HCT116 (cell line): Measurements from ENCODE around the gene ABR.

Source experiments
- CBX3 ChIP-seq: IDR thresholded peaks from 2 replicates; pipeline ENCODE4 v1.6.1; 2012; ENCODE audit warnings: low read depth
- EGR1 ChIP-seq: IDR thresholded peaks from 2 replicates; pipeline ENCODE4 v1.6.1; 2012; ENCODE audit warnings: low read depth
- SIN3A ChIP-seq: IDR thresholded peaks from 2 replicates; pipeline ENCODE4 v1.6.1; 2012; ENCODE audit warnings: low read depth
- TF ChIP-seq, protein P1 (sequence below), 3 experiments: fragments of 200-600 bp in 1 of 3; sonication (generic) in 1 of 3; IDR thresholded peaks in 2 of 3; conservative IDR thresholded peaks in 1 of 3; 2 replicates each; pipeline ENCODE4 v1.5.1; 2012 to 2017; ENCODE audit warnings: low read depth in 2 of 3, low read length in 2 of 3, antibody characterized with exemption in 1 of 3, borderline replicate concordance in 1 of 3, control low read depth in 1 of 3, mild to moderate bottlenecking in 1 of 3, mixed read lengths in 1 of 3, mixed run types in 1 of 3, moderate library complexity in 1 of 3; ENCODE audit not compliant: insufficient read depth in 1 of 3

DNA sequence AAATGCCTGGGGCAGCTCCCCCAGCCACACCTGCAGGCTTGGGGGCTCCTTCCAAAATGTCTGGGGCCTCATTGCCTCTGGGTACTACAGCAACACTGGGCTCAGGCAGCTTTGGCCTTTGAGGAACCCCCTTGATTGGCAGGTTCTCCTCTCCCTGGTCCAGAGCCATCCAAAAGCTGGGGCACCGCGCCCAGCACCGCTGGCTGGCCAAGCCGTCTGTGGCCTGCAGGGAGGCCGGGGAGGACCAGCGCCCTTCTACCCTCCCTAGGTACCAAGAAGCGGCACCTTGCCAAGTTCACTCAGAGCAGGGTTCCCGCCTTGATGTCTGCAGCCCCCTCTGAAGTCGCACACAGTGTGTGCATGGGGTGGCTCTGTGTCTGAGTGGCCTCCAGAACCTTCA is 152.7 kb downstream of the ABR start:
- TF ChIP-seq EGR1 (no peak), SIN3A (no peak), CBX3 (no peak)
- TF ChIP-seq, protein P1, sequence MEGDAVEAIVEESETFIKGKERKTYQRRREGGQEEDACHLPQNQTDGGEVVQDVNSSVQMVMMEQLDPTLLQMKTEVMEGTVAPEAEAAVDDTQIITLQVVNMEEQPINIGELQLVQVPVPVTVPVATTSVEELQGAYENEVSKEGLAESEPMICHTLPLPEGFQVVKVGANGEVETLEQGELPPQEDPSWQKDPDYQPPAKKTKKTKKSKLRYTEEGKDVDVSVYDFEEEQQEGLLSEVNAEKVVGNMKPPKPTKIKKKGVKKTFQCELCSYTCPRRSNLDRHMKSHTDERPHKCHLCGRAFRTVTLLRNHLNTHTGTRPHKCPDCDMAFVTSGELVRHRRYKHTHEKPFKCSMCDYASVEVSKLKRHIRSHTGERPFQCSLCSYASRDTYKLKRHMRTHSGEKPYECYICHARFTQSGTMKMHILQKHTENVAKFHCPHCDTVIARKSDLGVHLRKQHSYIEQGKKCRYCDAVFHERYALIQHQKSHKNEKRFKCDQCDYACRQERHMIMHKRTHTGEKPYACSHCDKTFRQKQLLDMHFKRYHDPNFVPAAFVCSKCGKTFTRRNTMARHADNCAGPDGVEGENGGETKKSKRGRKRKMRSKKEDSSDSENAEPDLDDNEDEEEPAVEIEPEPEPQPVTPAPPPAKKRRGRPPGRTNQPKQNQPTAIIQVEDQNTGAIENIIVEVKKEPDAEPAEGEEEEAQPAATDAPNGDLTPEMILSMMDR (IDR thresholded peaks at IDR 0.05 in 2 of 3, conservative IDR thresholded peaks at IDR 0.05 in 1 of 3; ENCODE audit: borderline replicate concordance in 1 of 3, insufficient read depth in 1 of 3, low read depth in 2 of 3, low read length in 2 of 3): no peak
